Smooth muscle cell (in vitro differentiated cells): ENCODE results near the gene CBFA2T3. TPM values are rescaled to one million over a fixed set of nuclear protein-coding genes. Genes with fewer than 3 reads are reported as not detected.

Experiments used
- DNase-seq: peaks from one replicate; lab custom pipeline; 2025; ENCODE audit not compliant: unreplicated experiment; lab: John Stamatoyannopoulos, UW
- H2AFZ ChIP-seq: fragments of 200-600 bp; sonication (generic); 2 replicates; pipeline ENCODE4 v1.6.0; 2016; ENCODE audit warnings: antibody characterized with exemption, low read depth, mild to moderate bottlenecking
- H3F3A ChIP-seq: fragments of 200-600 bp; sonication (generic); 2 replicates; pipeline ENCODE4 v1.6.0; 2017; ENCODE audit warnings: antibody characterized with exemption, low read depth
- H3K27ac ChIP-seq: fragments of 200-600 bp; sonication (generic); 2 replicates; pipeline ENCODE4 v1.5.1; 2016; ENCODE audit warnings: low read depth, mild to moderate bottlenecking
- H3K27me3 ChIP-seq: fragments of 200-600 bp; sonication (generic); 2 replicates; pipeline ENCODE4 v1.6.1; 2016; ENCODE audit warnings: low read depth, mild to moderate bottlenecking
- H3K36me3 ChIP-seq: fragments of 200-600 bp; sonication (generic); 2 replicates; pipeline ENCODE4 v1.5.1; 2016; ENCODE audit warnings: low read depth
- H3K4me1 ChIP-seq: fragments of 200-600 bp; sonication (generic); 2 replicates; pipeline ENCODE4 v1.5.1; 2016; ENCODE audit warnings: low read depth
- H3K4me2 ChIP-seq: fragments of 200-600 bp; sonication (generic); 2 replicates; pipeline ENCODE4 v1.6.0; 2016; ENCODE audit warnings: mild to moderate bottlenecking
- H3K4me3 ChIP-seq: fragments of 200-600 bp; sonication (generic); 2 replicates; pipeline ENCODE4 v1.5.1; 2016; ENCODE audit warnings: mild to moderate bottlenecking
- H3K79me2 ChIP-seq: fragments of 200-600 bp; sonication (generic); 2 replicates; pipeline ENCODE4 v1.6.0; 2016; ENCODE audit warnings: low read depth, mild to moderate bottlenecking
- H3K9ac ChIP-seq: fragments of 200-600 bp; sonication (generic); 2 replicates; pipeline ENCODE4 v1.6.0; 2016; ENCODE audit warnings: low read depth
- H3K9me3 ChIP-seq: fragments of 200-600 bp; sonication (generic); replicated peaks from 2 replicates; pipeline ENCODE4 v1.5.1; 2016; ENCODE audit warnings: low read depth
- H4K20me1 ChIP-seq: fragments of 200-600 bp; sonication (generic); 2 replicates; pipeline ENCODE4 v1.6.0; 2016; ENCODE audit warnings: low read depth
- CTCF ChIP-seq: fragments of 200-600 bp; sonication (generic); IDR thresholded peaks from 2 replicates; pipeline ENCODE4 v1.5.1; 2017; ENCODE audit warnings: borderline replicate concordance, mild to moderate bottlenecking, antibody characterized with exemption; ENCODE audit not compliant: insufficient read depth, poor library complexity, severe bottlenecking
- WGBS: methylation state at CpG from one replicate; pipeline ENCODE4 v1.1.7; 2016; ENCODE audit warnings: low lambda C conversion rate; 5-methylcytosine and 5-hydroxymethylcytosine counted together
- polyA plus RNA-seq: library from polyadenylated mRNA; unstranded; fragments of >200 nt; fragmentation: Nextera tagmentation; extraction: Ambion mirVana; gene quantifications from 2 replicates; pipeline ENCODE4 v1.2.1, GENCODE V29; 2016
- total RNA-seq: library from RNA; depleted of rRNA; stranded (reverse); fragments of >200 nt; gene quantifications from 2 replicates; pipeline ENCODE4 v1.2.3, GENCODE V29; 2014

CBFA2T3 gene
- total and polyA plus RNA-seq, 2 experiments from 2014 or later: 0.25 TPM; not detected in 1

GRCh38 chr16:88972349-88972748 is 4.7 kb downstream of the CBFA2T3 start:
- no peaks in the 10 kb centered on the region for H3K4me1 ChIP-seq

GRCh38 chr16:88971371-88972097 is 5.5 kb downstream of the CBFA2T3 start:
- Histone ChIP-seq H3F3A (no peaks in the 10 kb centered on the region), H3K9ac (no peak overlapping the region), H2AFZ (no peak overlapping the region), H3K9me3 (no peaks in the 10 kb centered on the region), H3K4me3 (no peak overlapping the region), H4K20me1 (no peaks in the 10 kb centered on the region), H3K79me2 (no peaks in the 10 kb centered on the region), H3K27ac (no peak overlapping the region), H3K36me3 (no peaks in the 10 kb centered on the region), H3K4me1 (no peaks in the 10 kb centered on the region), H3K4me2 (no peak overlapping the region), H3K27me3 (no peaks in the 10 kb centered on the region)
- WGBS: 91% methylated on average over 28 of the region's 29 CpGs
- no peak for DNase-seq
- TF ChIP-seq CTCF: no peak

More at GRCh38 chr16:88972349-88972748, 4.7 kb downstream of the CBFA2T3 start:
- 57% methylated on average over 5 of the region's 6 CpGs for WGBS
- TF ChIP-seq CTCF: no peak
- no peaks in the 10 kb centered on the region for H3K9me3 ChIP-seq
- no peaks in the 10 kb centered on the region for H3K79me2 ChIP-seq
- no peak overlapping the region for H3K27ac ChIP-seq
- no peak overlapping the region for H3K4me3 ChIP-seq
- no peaks in the 10 kb centered on the region for H3F3A ChIP-seq
- no peak overlapping the region for H3K9ac ChIP-seq
- no peaks in the 10 kb centered on the region for H3K27me3 ChIP-seq
- H4K20me1 ChIP-seq: no peaks in the 10 kb centered on the region
- no peak overlapping the region for H2AFZ ChIP-seq
- no peak overlapping the region for H3K4me2 ChIP-seq
- H3K36me3 ChIP-seq: no peaks in the 10 kb centered on the region
- DNase-seq: no peak

- H3K9ac ChIP-seq: no peak overlapping the region
- no peaks in the 10 kb centered on the region for H3K36me3 ChIP-seq
- no peaks in the 10 kb centered on the region for H3K9me3 ChIP-seq
- DNase-seq: no peak
- H3K4me2 ChIP-seq: no peak overlapping the region
- H3F3A ChIP-seq: no peaks in the 10 kb centered on the region
- H3K79me2 ChIP-seq: no peaks in the 10 kb centered on the region
- H3K27ac ChIP-seq: no peak overlapping the region
- H3K4me3 ChIP-seq: no peak overlapping the region
- no peak for TF ChIP-seq CTCF
- no peak overlapping the region for H2AFZ ChIP-seq
- H3K4me1 ChIP-seq: no peaks in the 10 kb centered on the region
- WGBS: 85% methylated on average over 24 of the region's 31 CpGs
- no peaks in the 10 kb centered on the region for H4K20me1 ChIP-seq
- no peaks in the 10 kb centered on the region for H3K27me3 ChIP-seq
Measured at GRCh38 chr16:88970539-88971065, 6.4 kb downstream of the CBFA2T3 start.

GRCh38 chr16:88970050-88970449 is 7.0 kb downstream of the CBFA2T3 start:
- H3K36me3 ChIP-seq: no peaks in the 10 kb centered on the region
- no peaks in the 10 kb centered on the region for H3K79me2 ChIP-seq
- H3F3A ChIP-seq: no peaks in the 10 kb centered on the region
- no peaks in the 10 kb centered on the region for H3K27me3 ChIP-seq
- H2AFZ ChIP-seq: no peak overlapping the region
- H3K4me2 ChIP-seq: no peak overlapping the region
- no peak for TF ChIP-seq CTCF
- H3K4me3 ChIP-seq: no peak overlapping the region
- no peaks in the 10 kb centered on the region for H3K4me1 ChIP-seq
- no peak overlapping the region for H3K27ac ChIP-seq
- whole genome bisulfite sequencing: 93% methylated on average over 18 of the region's 20 CpGs
- H3K9me3 ChIP-seq: no peaks in the 10 kb centered on the region
- H4K20me1 ChIP-seq: no peaks in the 10 kb centered on the region
- no peak overlapping the region for H3K9ac ChIP-seq
- DNase-seq: no peak
